ENCODE results near the gene UGP2.
"Not testable (repeated sequence)": the region's sequence is repeated elsewhere in the genome, so short reads cannot be mapped to it uniquely, and the experiment has no call there.

Gene UGP2

DNA sequence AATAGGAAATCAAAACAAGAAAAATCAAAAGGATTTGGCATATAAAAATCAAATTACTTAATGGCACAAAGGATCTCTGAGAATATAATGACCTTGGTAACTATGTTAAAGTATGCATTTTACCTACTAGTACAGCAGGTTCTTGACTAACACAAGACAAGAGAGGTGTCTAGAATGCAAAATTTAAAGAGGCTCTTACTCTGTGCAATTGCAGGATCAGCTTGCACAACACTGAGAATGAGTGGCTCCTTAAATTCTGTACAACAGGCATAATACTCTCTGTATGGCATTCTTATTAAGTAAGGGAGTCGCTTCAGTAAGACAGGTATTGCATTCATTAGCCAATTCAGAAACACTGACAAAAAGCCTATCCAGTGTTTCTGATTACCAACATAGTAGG, 72.6 kb downstream of the UGP2 start:
- TF ChIP-seq, protein P1, sequence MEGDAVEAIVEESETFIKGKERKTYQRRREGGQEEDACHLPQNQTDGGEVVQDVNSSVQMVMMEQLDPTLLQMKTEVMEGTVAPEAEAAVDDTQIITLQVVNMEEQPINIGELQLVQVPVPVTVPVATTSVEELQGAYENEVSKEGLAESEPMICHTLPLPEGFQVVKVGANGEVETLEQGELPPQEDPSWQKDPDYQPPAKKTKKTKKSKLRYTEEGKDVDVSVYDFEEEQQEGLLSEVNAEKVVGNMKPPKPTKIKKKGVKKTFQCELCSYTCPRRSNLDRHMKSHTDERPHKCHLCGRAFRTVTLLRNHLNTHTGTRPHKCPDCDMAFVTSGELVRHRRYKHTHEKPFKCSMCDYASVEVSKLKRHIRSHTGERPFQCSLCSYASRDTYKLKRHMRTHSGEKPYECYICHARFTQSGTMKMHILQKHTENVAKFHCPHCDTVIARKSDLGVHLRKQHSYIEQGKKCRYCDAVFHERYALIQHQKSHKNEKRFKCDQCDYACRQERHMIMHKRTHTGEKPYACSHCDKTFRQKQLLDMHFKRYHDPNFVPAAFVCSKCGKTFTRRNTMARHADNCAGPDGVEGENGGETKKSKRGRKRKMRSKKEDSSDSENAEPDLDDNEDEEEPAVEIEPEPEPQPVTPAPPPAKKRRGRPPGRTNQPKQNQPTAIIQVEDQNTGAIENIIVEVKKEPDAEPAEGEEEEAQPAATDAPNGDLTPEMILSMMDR (conservative IDR thresholded peaks at IDR 0.05; ENCODE audit: low read depth, low read length) = no peak
- H3K4me2 ChIP-seq = no peak overlapping the region
- no peaks in the 10 kb centered on the region; the same call in 1 of the 2 replicates for H3K36me3 ChIP-seq (ENCODE audit: insufficient read depth)
- H2AFZ ChIP-seq (ENCODE audit: low read depth) = no peak overlapping the region
- H3K27ac ChIP-seq = no peak overlapping the region
- H4K20me1 ChIP-seq (ENCODE audit: insufficient read depth) = no peaks in the 10 kb centered on the region
- no peaks in the 10 kb centered on the region for H3K27me3 ChIP-seq (ENCODE audit: insufficient read depth, low read depth)
- H3K4me3 ChIP-seq (IDR thresholded peaks at IDR 0.05; ENCODE audit: insufficient read depth, low read depth, low read length) = no peak overlapping the region
- H3K79me2 ChIP-seq (ENCODE audit: insufficient read depth, low read depth) = no peaks in the 10 kb centered on the region
- H3K9ac ChIP-seq = no peak overlapping the region
- no peaks in the 10 kb centered on the region for H3K4me1 ChIP-seq (ENCODE audit: low read depth, poor library complexity, severe bottlenecking)

DNA sequence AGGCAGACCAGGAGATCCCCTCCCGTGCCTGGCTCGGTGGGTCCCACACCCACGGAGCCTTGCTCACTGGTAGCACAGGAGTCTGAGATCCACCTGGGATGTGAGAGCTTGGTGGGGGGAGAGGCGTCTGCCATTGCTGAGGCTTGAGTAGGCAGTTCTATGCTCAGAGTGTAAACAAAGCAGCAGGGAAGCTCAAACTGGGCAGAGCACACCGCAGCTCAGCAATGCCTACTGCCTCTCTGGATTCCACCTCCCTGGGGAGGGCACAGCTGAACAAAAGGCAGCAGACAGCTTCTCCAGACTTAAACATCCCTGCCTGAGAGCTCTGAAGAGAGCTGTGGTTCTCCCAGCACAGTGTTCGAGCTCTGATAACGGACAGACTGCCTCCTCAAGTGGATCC, 85.1 kb downstream of the UGP2 start:
- Histone ChIP-seq H3K4me3 (IDR thresholded peaks at IDR 0.05; ENCODE audit: insufficient read depth, low read depth, low read length) (no peak overlapping the region), H3K4me1 (ENCODE audit: low read depth, poor library complexity, severe bottlenecking) (no peaks in the 10 kb centered on the region), H4K20me1 (ENCODE audit: insufficient read depth) (no peaks in the 10 kb centered on the region), H2AFZ (ENCODE audit: low read depth) (no peak overlapping the region), H3K79me2 (ENCODE audit: insufficient read depth, low read depth) (no peaks in the 10 kb centered on the region), H3K27me3 (ENCODE audit: insufficient read depth, low read depth) (no peaks in the 10 kb centered on the region), H3K9ac (no peak overlapping the region), H3K36me3 (ENCODE audit: insufficient read depth) (no peaks in the 10 kb centered on the region), H3K27ac (no peak overlapping the region), H3K4me2 (no peak overlapping the region)
- TF ChIP-seq, protein P1 (conservative IDR thresholded peaks at IDR 0.05; ENCODE audit: low read depth, low read length) = no peak

DNA sequence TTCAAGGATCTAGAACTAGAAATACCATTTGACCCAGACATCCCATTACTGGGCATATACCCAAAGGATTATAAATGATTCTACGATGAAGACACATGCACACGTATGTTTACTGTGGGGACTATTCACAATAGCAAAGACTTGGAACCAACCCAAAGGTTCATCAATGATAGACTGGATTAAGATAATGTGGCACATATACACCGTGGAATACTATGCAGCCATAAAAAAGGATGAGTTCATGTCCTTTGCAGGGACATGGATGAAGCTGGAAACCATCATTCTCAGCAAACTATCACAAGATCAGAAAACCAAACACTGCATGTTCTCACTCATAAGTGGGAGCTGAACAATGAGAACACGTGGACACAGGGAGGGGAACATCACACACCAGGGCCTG, 90.4 kb downstream of the UGP2 start:
- H4K20me1 ChIP-seq (ENCODE audit: insufficient read depth); H3K4me2 ChIP-seq; H3K27me3 ChIP-seq (ENCODE audit: insufficient read depth, low read depth); H3K4me3 ChIP-seq (IDR thresholded peaks at IDR 0.05; ENCODE audit: insufficient read depth, low read depth, low read length); H3K27ac ChIP-seq; H2AFZ ChIP-seq (ENCODE audit: low read depth); H3K36me3 ChIP-seq (ENCODE audit: insufficient read depth); H3K79me2 ChIP-seq (ENCODE audit: insufficient read depth, low read depth); H3K4me1 ChIP-seq (ENCODE audit: low read depth, poor library complexity, severe bottlenecking); H3K9ac ChIP-seq: not testable (repeated sequence)

Data from KMS-11 (cell line).